ENCODE data around the gene FITM1. TPM values are rescaled to one million over a fixed set of nuclear protein-coding genes. Genes with fewer than 3 reads are reported as not detected.

The FITM1 gene
- total RNA-seq, 6 donors from 2014 or later = 0.63 to 0.89 (median 0.82) TPM; not detected in 2

DNA sequence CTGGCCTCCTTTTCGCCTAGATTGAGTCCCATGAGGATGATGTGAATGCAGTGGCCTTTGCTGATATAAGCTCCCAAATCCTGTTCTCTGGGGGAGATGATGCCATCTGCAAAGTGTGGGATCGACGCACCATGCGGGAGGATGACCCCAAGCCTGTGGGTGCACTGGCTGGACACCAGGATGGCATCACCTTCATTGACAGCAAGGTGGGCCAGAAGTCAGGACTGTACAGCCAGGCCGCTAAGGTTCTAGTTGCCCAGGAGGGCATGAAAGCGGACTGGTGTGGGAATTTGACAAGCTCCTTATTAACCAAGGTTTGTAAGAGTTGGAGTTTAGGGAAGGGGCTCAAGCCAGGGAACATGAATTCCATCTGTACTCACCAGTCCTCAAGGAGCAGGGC, 10.8 kb upstream of the FITM1 start:
- Histone ChIP-seq H3K4me1 (peaks cover 14 to 21% (median 17%) of the 10 kb centered on the region in 4 donors), H3K27ac (no peak overlapping the region), H3K27me3 (no peaks in the 10 kb centered on the region), H3K9me3 (no peaks in the 10 kb centered on the region), H3K36me3 (peaks cover 38 to 76% (median 65%) of the 10 kb centered on the region in 4 donors), H3K4me3 (no peak overlapping the region)
- no peak for DNase-seq
- no peak for ATAC-seq (ENCODE audit: low FRiP score in 2 of 2)
- 95 to 97% methylated on average over 6 of the region's 6 CpGs for WGBS, 2 donors
- no peak for TF ChIP-seq POLR2AphosphoS5 (IDR thresholded peaks at IDR 0.05)
- TF ChIP-seq, protein P1, sequence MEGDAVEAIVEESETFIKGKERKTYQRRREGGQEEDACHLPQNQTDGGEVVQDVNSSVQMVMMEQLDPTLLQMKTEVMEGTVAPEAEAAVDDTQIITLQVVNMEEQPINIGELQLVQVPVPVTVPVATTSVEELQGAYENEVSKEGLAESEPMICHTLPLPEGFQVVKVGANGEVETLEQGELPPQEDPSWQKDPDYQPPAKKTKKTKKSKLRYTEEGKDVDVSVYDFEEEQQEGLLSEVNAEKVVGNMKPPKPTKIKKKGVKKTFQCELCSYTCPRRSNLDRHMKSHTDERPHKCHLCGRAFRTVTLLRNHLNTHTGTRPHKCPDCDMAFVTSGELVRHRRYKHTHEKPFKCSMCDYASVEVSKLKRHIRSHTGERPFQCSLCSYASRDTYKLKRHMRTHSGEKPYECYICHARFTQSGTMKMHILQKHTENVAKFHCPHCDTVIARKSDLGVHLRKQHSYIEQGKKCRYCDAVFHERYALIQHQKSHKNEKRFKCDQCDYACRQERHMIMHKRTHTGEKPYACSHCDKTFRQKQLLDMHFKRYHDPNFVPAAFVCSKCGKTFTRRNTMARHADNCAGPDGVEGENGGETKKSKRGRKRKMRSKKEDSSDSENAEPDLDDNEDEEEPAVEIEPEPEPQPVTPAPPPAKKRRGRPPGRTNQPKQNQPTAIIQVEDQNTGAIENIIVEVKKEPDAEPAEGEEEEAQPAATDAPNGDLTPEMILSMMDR (IDR thresholded peaks at IDR 0.05) = no peak
- no peak for TF ChIP-seq EP300 (IDR thresholded peaks at IDR 0.05)
- TF ChIP-seq POLR2A (IDR thresholded peaks at IDR 0.05) = no peak

- Histone ChIP-seq H3K9me3 (no peaks in the 10 kb centered on the region), H3K4me3 (no peak overlapping the region), H3K27ac (no peak overlapping the region), H3K36me3 (peaks cover 38 to 76% (median 65%) of the 10 kb centered on the region in 4 donors), H3K4me1 (peaks cover 6 to 11% (median 9%) of the 10 kb centered on the region in 4 donors), H3K27me3 (no peaks in the 10 kb centered on the region)
- TF ChIP-seq EP300 (IDR thresholded peaks at IDR 0.05) = no peak
- TF ChIP-seq POLR2A (IDR thresholded peaks at IDR 0.05) = no peak
- TF ChIP-seq POLR2AphosphoS5 (IDR thresholded peaks at IDR 0.05) = no peak
- TF ChIP-seq, protein P1 (IDR thresholded peaks at IDR 0.05) = no peak
- ATAC-seq (ENCODE audit: low FRiP score in 2 of 2) = no peak
- 96 to 100% methylated on average over 4 to 8 of the region's 8 CpGs for WGBS, 2 donors
- no peak for DNase-seq
Measured at GRCh38 chr14:24121210-24121609, 9.2 kb upstream of the FITM1 start.

DNA sequence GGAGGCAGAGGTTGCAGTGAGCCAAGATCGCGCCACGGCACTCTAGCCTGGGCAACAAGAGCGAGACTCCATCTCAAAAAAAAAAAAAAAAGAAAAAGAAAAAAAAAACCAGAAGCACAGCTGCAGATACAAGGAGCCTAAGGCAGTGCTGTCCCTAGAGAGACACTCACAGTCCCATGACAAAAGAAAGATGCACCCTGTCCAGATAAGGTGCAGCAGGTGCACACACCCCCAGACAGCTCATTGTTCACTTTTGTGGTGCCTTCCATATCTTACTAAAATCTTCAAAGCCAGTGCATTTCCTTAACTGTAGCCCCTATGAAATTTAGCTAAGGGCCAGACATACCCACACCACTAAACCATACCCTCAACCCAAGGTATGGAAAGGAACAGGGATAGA, 8.0 kb upstream of the FITM1 start:
- no peak for DNase-seq
- ATAC-seq (ENCODE audit: low FRiP score in 2 of 2) = no peak
- H3K36me3 ChIP-seq = peaks cover 38 to 70% (median 61%) of the 10 kb centered on the region in 4 donors
- WGBS, 2 donors = 98 to 100% methylated on average over 4 of the region's 4 CpGs
- H3K27ac ChIP-seq = no peak overlapping the region
- no peak overlapping the region for H3K4me3 ChIP-seq
- no peaks in the 10 kb centered on the region for H3K9me3 ChIP-seq
- H3K4me1 ChIP-seq = no peaks in the 10 kb centered on the region
- no peak for TF ChIP-seq EP300 (IDR thresholded peaks at IDR 0.05)
- TF ChIP-seq POLR2AphosphoS5 (IDR thresholded peaks at IDR 0.05) = no peak
- no peak for TF ChIP-seq POLR2A (IDR thresholded peaks at IDR 0.05)
- TF ChIP-seq, protein P1 (IDR thresholded peaks at IDR 0.05) = no peak
- H3K27me3 ChIP-seq = no peaks in the 10 kb centered on the region

GRCh38 chr14:24122898-24123297, 7.6 kb upstream of the FITM1 start:
- no peak for ATAC-seq (ENCODE audit: low FRiP score in 2 of 2)
- no peak for TF ChIP-seq EP300 (IDR thresholded peaks at IDR 0.05)
- TF ChIP-seq, protein P1 (IDR thresholded peaks at IDR 0.05) = no peak
- no peak for TF ChIP-seq POLR2A (IDR thresholded peaks at IDR 0.05)
- no peak for TF ChIP-seq POLR2AphosphoS5 (IDR thresholded peaks at IDR 0.05)
- 91% methylated on average over 8 of the region's 8 CpGs for WGBS, 2 donors
- no peaks in the 10 kb centered on the region for H3K27me3 ChIP-seq
- peaks cover 38 to 65% (median 58%) of the 10 kb centered on the region in 4 donors for H3K36me3 ChIP-seq
- no peak for DNase-seq
- no peaks in the 10 kb centered on the region for H3K9me3 ChIP-seq
- H3K27ac ChIP-seq = no peak overlapping the region
- no peak overlapping the region for H3K4me3 ChIP-seq
- H3K4me1 ChIP-seq = no peaks in the 10 kb centered on the region
